ENCODE results near the gene NEGR1.

- TF ChIP-seq, protein P1, sequence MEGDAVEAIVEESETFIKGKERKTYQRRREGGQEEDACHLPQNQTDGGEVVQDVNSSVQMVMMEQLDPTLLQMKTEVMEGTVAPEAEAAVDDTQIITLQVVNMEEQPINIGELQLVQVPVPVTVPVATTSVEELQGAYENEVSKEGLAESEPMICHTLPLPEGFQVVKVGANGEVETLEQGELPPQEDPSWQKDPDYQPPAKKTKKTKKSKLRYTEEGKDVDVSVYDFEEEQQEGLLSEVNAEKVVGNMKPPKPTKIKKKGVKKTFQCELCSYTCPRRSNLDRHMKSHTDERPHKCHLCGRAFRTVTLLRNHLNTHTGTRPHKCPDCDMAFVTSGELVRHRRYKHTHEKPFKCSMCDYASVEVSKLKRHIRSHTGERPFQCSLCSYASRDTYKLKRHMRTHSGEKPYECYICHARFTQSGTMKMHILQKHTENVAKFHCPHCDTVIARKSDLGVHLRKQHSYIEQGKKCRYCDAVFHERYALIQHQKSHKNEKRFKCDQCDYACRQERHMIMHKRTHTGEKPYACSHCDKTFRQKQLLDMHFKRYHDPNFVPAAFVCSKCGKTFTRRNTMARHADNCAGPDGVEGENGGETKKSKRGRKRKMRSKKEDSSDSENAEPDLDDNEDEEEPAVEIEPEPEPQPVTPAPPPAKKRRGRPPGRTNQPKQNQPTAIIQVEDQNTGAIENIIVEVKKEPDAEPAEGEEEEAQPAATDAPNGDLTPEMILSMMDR (IDR thresholded peaks at IDR 0.05), result no peak
- no peak for TF ChIP-seq POLR2A (IDR thresholded peaks at IDR 0.05)
- TF ChIP-seq POLR2AphosphoS5 (IDR thresholded peaks at IDR 0.05), result no peak
- no peak for TF ChIP-seq EP300 (IDR thresholded peaks at IDR 0.05)
Measured at GRCh38 chr1:71967670-71968069, 314.7 kb downstream of the NEGR1 start.

Measured in stomach (tissue), 4 donors.